ENCODE results near the gene SYTL3. TPM values are rescaled to one million over a fixed set of nuclear protein-coding genes. Genes with fewer than 3 reads are reported as not detected.

Gene SYTL3
- total RNA-seq, 1 experiment from 2014 or later: 0.86 TPM

GRCh38 chr6:158677906-158678578 lies 28.2 kb downstream of the SYTL3 start:
- intact Hi-C loops (cut with micrococcal nuclease; ENCODE audit: unreplicated experiment): no loop called here
- Mint-ChIP-seq H3K36me3 (ENCODE audit: insufficient read depth, unreplicated experiment) (no peaks in the 10 kb centered on the region), H3K4me1 (ENCODE audit: low read depth, unreplicated experiment) (no peaks in the 10 kb centered on the region), H3K4me3 (ENCODE audit: unreplicated experiment) (no peak overlapping the region), H3K27me3 (ENCODE audit: insufficient read depth, unreplicated experiment) (no peaks in the 10 kb centered on the region), H3K27ac (ENCODE audit: unreplicated experiment) (no peak overlapping the region), H3K9me3 (ENCODE audit: unreplicated experiment) (no peaks in the 10 kb centered on the region)
- TF ChIP-seq, protein P1, sequence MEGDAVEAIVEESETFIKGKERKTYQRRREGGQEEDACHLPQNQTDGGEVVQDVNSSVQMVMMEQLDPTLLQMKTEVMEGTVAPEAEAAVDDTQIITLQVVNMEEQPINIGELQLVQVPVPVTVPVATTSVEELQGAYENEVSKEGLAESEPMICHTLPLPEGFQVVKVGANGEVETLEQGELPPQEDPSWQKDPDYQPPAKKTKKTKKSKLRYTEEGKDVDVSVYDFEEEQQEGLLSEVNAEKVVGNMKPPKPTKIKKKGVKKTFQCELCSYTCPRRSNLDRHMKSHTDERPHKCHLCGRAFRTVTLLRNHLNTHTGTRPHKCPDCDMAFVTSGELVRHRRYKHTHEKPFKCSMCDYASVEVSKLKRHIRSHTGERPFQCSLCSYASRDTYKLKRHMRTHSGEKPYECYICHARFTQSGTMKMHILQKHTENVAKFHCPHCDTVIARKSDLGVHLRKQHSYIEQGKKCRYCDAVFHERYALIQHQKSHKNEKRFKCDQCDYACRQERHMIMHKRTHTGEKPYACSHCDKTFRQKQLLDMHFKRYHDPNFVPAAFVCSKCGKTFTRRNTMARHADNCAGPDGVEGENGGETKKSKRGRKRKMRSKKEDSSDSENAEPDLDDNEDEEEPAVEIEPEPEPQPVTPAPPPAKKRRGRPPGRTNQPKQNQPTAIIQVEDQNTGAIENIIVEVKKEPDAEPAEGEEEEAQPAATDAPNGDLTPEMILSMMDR (IDR thresholded peaks at IDR 0.05; ENCODE audit: insufficient read depth in 1 of 2, low read depth in 1 of 2, low read length in 1 of 2, severe bottlenecking in 1 of 2, unreplicated experiment in 1 of 2): no peak
- Histone ChIP-seq H3K36me3 (ENCODE audit: control insufficient read depth, insufficient read depth, low read length) (no peaks in the 10 kb centered on the region), H3K27me3 (replicated peaks; ENCODE audit: control insufficient read depth, insufficient read depth, low read length) (no peaks in the 10 kb centered on the region), H3K4me3 (ENCODE audit: low read depth, low read length) (no peak overlapping the region), H3K4me1 (no peaks in the 10 kb centered on the region), H3K9me3 (no peaks in the 10 kb centered on the region)
- ChIA-PET CTCF (interaction anchor here (0.6 kb wide), 1 partner anchor 425 kb away, joined by 3 read pairs; no protein-coding TSS in a partner anchor), POLR2A (no interaction called here)
- no TSS peak for BruUV-seq (replicated peaks)
- no peak for DNase-seq

DNA sequence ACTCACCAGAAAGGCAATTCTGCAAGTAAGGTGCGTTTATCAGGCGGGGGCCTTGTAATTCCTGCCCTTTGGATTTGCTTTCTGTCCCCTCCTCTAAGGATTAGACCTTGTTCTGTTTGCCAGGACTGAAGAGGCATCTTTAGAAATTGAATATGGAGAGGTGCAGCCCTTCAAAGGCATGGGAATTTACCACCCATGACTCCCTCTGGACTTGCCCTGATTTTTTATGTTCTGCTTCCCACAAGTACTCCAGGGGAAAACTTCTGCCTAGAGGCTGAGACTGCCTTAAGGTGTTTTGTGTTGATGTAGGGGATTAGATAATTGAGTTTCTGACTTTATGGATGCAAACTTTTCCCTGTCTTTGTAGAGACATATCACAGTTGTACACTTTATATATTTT lies 30.2 kb downstream of the SYTL3 start:
- intact Hi-C loops (cut with micrococcal nuclease; ENCODE audit: unreplicated experiment): no loop called here
- H3K36me3 Mint-ChIP-seq (ENCODE audit: insufficient read depth, unreplicated experiment): no peaks in the 10 kb centered on the region
- no peaks in the 10 kb centered on the region for H3K27me3 Mint-ChIP-seq (ENCODE audit: insufficient read depth, unreplicated experiment)
- POLR2A ChIA-PET: no interaction called here
- no peak overlapping the region for H3K27ac Mint-ChIP-seq (ENCODE audit: unreplicated experiment)
- no peak for DNase-seq
- Histone ChIP-seq H3K9me3 (no peaks in the 10 kb centered on the region), H3K4me1 (no peaks in the 10 kb centered on the region), H3K36me3 (ENCODE audit: control insufficient read depth, insufficient read depth, low read length) (no peaks in the 10 kb centered on the region), H3K27me3 (replicated peaks; ENCODE audit: control insufficient read depth, insufficient read depth, low read length) (no peaks in the 10 kb centered on the region), H3K4me3 (ENCODE audit: low read depth, low read length) (no peak overlapping the region)
- no peaks in the 10 kb centered on the region for H3K9me3 Mint-ChIP-seq (ENCODE audit: unreplicated experiment)
- H3K4me1 Mint-ChIP-seq (ENCODE audit: low read depth, unreplicated experiment): no peaks in the 10 kb centered on the region
- no TSS peak for BruUV-seq (replicated peaks)
- CTCF ChIA-PET: no interaction called here
- TF ChIP-seq, protein P1 (IDR thresholded peaks at IDR 0.05; ENCODE audit: insufficient read depth in 1 of 2, low read depth in 1 of 2, low read length in 1 of 2, severe bottlenecking in 1 of 2, unreplicated experiment in 1 of 2): no peak
- H3K4me3 Mint-ChIP-seq (ENCODE audit: unreplicated experiment): no peak overlapping the region

- TF ChIP-seq, protein P1 (IDR thresholded peaks at IDR 0.05; ENCODE audit: insufficient read depth in 1 of 2, low read depth in 1 of 2, low read length in 1 of 2, severe bottlenecking in 1 of 2, unreplicated experiment in 1 of 2): no peak
- H3K27me3 Mint-ChIP-seq (ENCODE audit: insufficient read depth, unreplicated experiment): no peaks in the 10 kb centered on the region
- BruUV-seq (replicated peaks): no TSS peak
- H3K36me3 Mint-ChIP-seq (ENCODE audit: insufficient read depth, unreplicated experiment): no peaks in the 10 kb centered on the region
- ChIA-PET CTCF (no interaction called here), POLR2A (no interaction called here)
- Histone ChIP-seq H3K27me3 (replicated peaks; ENCODE audit: control insufficient read depth, insufficient read depth, low read length) (no peaks in the 10 kb centered on the region), H3K9me3 (no peaks in the 10 kb centered on the region), H3K4me3 (ENCODE audit: low read depth, low read length) (no peak overlapping the region), H3K36me3 (ENCODE audit: control insufficient read depth, insufficient read depth, low read length) (no peaks in the 10 kb centered on the region), H3K4me1 (no peaks in the 10 kb centered on the region)
- H3K9me3 Mint-ChIP-seq (ENCODE audit: unreplicated experiment): no peaks in the 10 kb centered on the region
- H3K4me1 Mint-ChIP-seq (ENCODE audit: low read depth, unreplicated experiment): no peaks in the 10 kb centered on the region
- no peak overlapping the region for H3K27ac Mint-ChIP-seq (ENCODE audit: unreplicated experiment)
- intact Hi-C loops (cut with micrococcal nuclease; ENCODE audit: unreplicated experiment): no loop called here
- no peak overlapping the region for H3K4me3 Mint-ChIP-seq (ENCODE audit: unreplicated experiment)
- DNase-seq: no peak
These were observed 30.6 kb downstream of the SYTL3 start for GRCh38 chr6:158680481-158680880.

Data from Caco-2 (cell line).